ENCODE results near the gene KAT7. TPM values are rescaled to one million over a fixed set of nuclear protein-coding genes. Genes with fewer than 3 reads are reported as not detected.

Gene KAT7
- total and polyA plus RNA-seq, 2 of the 8 experiments (the other 6 are each of a cell fraction or from before 2014, with no cell fraction given): 90.9 to 139 TPM

DNA sequence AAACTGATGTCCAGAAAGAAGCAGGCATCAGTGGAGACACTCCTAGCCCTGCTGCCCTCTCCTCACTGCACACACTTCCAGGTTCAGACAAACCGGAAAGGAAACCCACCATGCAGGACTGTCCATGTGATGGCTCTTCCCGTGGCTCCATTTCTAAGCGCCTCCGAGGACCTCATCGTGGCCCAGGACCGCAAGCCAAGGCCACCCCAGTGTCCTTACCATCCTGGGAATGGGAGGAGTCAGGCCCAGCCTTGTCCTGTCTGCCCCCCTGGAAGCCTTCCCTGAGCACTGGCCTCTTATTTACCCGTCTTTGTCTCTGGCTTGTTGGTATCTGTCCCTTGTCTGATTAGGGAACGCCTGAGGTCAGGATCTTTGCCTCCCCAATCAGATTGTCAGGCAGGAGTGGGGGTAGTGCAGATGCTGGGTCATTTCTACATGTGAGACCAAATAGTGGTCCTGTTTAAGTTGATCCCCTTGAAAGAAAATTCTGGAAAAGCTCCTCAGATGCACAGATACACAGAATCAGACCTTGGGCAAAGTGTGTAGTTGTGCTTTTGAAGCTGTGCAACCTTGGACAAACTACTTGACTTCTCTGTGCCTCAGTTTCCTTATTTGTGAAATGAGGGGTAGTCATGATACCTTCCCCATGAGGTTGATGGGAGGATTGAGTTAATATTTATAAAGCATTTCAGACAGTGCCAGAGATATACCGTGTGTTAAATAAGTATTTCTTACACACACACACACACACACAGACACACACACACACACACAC lies 58.6 kb downstream of the KAT7 start:
- Histone ChIP-seq H3K23me2 (ENCODE audit: low read depth, low read length) (peaks cover 8% of the 10 kb centered on the region; the same call in 1 of the 2 replicates), H4K91ac (replicated peaks; ENCODE audit: insufficient read length, low read length) (no peak overlapping the region), H3K56ac (replicated peaks; ENCODE audit: insufficient read length, low read depth, low read length) (no peak overlapping the region), H3K4me2 (ENCODE audit: insufficient read depth in 1 of 2, low read depth in 2 of 2, low read length in 2 of 2) (no peak overlapping the region), H4K8ac (ENCODE audit: extremely low read depth, insufficient read depth, low read length) (no peak overlapping the region), H3K4ac (replicated peaks; ENCODE audit: insufficient read length, low read depth, low read length) (no peak overlapping the region), H4K5ac (ENCODE audit: insufficient read length, low read depth, low read length) (no peak overlapping the region), H2BK5ac (ENCODE audit: low read depth, low read length) (no peak overlapping the region), H3K18ac (ENCODE audit: extremely low read depth, low read length) (no peak overlapping the region), H3K9ac (replicated peaks in 1 of 4; ENCODE audit: extremely low read depth in 1 of 4, low read depth in 3 of 4, low read length in 3 of 4) (peak overlapping the region in 1 of 4 experiments; percentile 14; a peak in 1 of 7 replicates), H2BK15ac (ENCODE audit: low read length) (no peak overlapping the region), H3K27me3 (replicated peaks in 1 of 4; ENCODE audit: control insufficient read depth in 3 of 4, extremely low read depth in 1 of 4, insufficient read depth in 3 of 4, low read length in 3 of 4) (peaks cover 1 to 14% (median 8%) of the 10 kb centered on the region in 4 experiments; a peak in 6 of 7 replicates), H2BK12ac (ENCODE audit: low read depth, low read length) (no peak overlapping the region), H4K20me1 (replicated peaks in 1 of 2; ENCODE audit: control insufficient read depth in 1 of 2, insufficient read depth in 2 of 2, low read length in 2 of 2) (peaks cover 4 to 10% of the 10 kb centered on the region in 2 experiments), H2AFZ (ENCODE audit: low read length) (no peak overlapping the region), H3K9me3 (ENCODE audit: insufficient read depth in 2 of 2, low read depth in 1 of 2, low read length in 1 of 2) (no peaks in the 10 kb centered on the region), H3K79me2 (ENCODE audit: control insufficient read depth in 1 of 2, insufficient read depth in 2 of 2, low read length in 2 of 2) (no peaks in the 10 kb centered on the region), H2BK20ac (ENCODE audit: low read length) (no peak overlapping the region), H2BK120ac (replicated peaks; ENCODE audit: low read depth, low read length) (no peak overlapping the region), H3K79me1 (ENCODE audit: low read depth, low read length) (no peaks in the 10 kb centered on the region), H3K4me3 (ENCODE audit: extremely low read depth in 1 of 4, insufficient read depth in 2 of 4, low read depth in 3 of 4, low read length in 4 of 4) (no peak overlapping the region), H3K27ac (ENCODE audit: low read depth, low read length) (no peak overlapping the region), H3K4me1 (replicated peaks in 1 of 4; ENCODE audit: control insufficient read depth in 3 of 4, insufficient read depth in 4 of 4, low read length in 3 of 4) (peaks cover 3 to 12% (median 3%) of the 10 kb centered on the region in 4 experiments; a peak in 6 of 7 replicates), H3K23ac (ENCODE audit: insufficient read length) (no peak overlapping the region), H2AK5ac (ENCODE audit: low read depth, low read length) (no peak overlapping the region), H3K36me3 (ENCODE audit: control insufficient read depth in 2 of 4, insufficient read depth in 4 of 4, low read length in 3 of 4) (no peaks in the 10 kb centered on the region; a peak in 1 of 8 replicates), H3K14ac (ENCODE audit: insufficient read length) (no peak overlapping the region)
- TF ChIP-seq KDM1A (IDR thresholded peaks at IDR 0.05; ENCODE audit: borderline replicate concordance, low read length) (0 out of 2 replicates have a peak, but pooled peaks have one; percentile 9), POLR2AphosphoS5 (IDR thresholded peaks at IDR 0.05; ENCODE audit: low read depth, low read length) (no peak)
- ChIA-PET CTCF (ENCODE audit: partially characterized antibody) (interaction anchor here (0.6 to 26.5 kb wide), 5 partner anchors 10 to 479 kb away, joined by 3 to 547 read pairs (median 5); partner anchors contain the start of gene DLX3), POLR2A (ENCODE audit: partially characterized antibody) (interaction anchor here (0.7 to 1.7 kb wide), 5 partner anchors 14 to 138 kb away, joined by 3 to 5 read pairs (median 4); no protein-coding TSS in a partner anchor)
- FAIRE-seq (no peak), DNase-seq (ENCODE audit: low read depth in 1 of 2, low spot score in 2 of 2) (no peak)
- 92% methylated on average over 9 of the region's 9 CpGs; no CpG with 5 or more reads in 1 of the 2 experiments for WGBS, 2 experiments (ENCODE audit: extremely low coverage in 1 of 2, insufficient coverage in 1 of 2, insufficient read length in 1 of 2, insufficient replicate concordance in 2 of 2, low coverage in 1 of 2, low lambda C conversion rate in 2 of 2, missing lambda C conversion rate in 1 of 2)

Measured in H1 (cell line).